Keratinocyte (primary cell): ENCODE measurements around the gene EMX1.

Experiments used
- EZH2 ChIP-seq: IDR thresholded peaks from one replicate; pipeline ENCODE4 v1.6.1; 2012; ENCODE audit warnings: inconsistent platforms, mild to moderate bottlenecking, low read length, moderate library complexity
- TF ChIP-seq, protein P1 (sequence below), 3 experiments: IDR thresholded peaks in 1 of 3; conservative IDR thresholded peaks in 1 of 3; optimal IDR thresholded peaks in 1 of 3; 2 replicates in 2 of 3; 3 replicates in 1 of 3; pipeline versions ENCODE3 to v1.5.1; 2011; ENCODE audit warnings: low read length in 3 of 3, mild to moderate bottlenecking in 3 of 3, moderate library complexity in 2 of 3, control low read depth in 1 of 3, inconsistent platforms in 1 of 3; ENCODE audit not compliant: insufficient read depth in 2 of 3; ENCODE audit errors: extremely low read depth in 1 of 3

DNA sequence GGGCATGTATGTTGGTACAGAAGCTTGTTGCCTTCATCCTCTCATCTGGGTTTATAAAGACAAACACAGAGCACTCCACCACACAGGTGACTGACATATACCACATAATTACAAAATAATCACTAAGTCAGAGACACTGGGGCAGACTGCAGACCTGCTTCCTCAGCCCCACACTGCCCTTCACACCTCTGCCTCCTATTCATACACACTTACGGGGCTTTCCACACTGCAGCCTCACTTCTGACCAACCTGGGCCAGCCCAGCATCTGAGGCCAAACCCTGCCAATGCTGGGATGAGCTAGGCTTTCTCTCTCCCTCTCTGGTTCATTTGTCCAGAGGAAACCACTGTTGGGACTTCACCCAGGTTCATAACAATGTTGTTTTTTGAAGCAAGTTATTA lies 4.5 kb downstream of the EMX1 start:
- TF ChIP-seq, protein P1, sequence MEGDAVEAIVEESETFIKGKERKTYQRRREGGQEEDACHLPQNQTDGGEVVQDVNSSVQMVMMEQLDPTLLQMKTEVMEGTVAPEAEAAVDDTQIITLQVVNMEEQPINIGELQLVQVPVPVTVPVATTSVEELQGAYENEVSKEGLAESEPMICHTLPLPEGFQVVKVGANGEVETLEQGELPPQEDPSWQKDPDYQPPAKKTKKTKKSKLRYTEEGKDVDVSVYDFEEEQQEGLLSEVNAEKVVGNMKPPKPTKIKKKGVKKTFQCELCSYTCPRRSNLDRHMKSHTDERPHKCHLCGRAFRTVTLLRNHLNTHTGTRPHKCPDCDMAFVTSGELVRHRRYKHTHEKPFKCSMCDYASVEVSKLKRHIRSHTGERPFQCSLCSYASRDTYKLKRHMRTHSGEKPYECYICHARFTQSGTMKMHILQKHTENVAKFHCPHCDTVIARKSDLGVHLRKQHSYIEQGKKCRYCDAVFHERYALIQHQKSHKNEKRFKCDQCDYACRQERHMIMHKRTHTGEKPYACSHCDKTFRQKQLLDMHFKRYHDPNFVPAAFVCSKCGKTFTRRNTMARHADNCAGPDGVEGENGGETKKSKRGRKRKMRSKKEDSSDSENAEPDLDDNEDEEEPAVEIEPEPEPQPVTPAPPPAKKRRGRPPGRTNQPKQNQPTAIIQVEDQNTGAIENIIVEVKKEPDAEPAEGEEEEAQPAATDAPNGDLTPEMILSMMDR (optimal IDR thresholded peaks at IDR 0.05 in 1 of 3, IDR thresholded peaks at IDR 0.05 in 1 of 3, conservative IDR thresholded peaks at IDR 0.05 in 1 of 3; ENCODE audit: extremely low read depth in 1 of 3, insufficient read depth in 2 of 3, low read length in 3 of 3): no peak
- no peak for TF ChIP-seq EZH2
